NB4 (cell line): Measurements from ENCODE around the gene ABHD10.

Experiments
- POLR2A ChIP-seq: IDR thresholded peaks from 2 replicates; pipeline ENCODE4 v1.6.1; 2011; ENCODE audit warnings: mild to moderate bottlenecking; ENCODE audit not compliant: insufficient read length; ENCODE audit errors: extremely low read depth
- TF ChIP-seq, protein P1 (sequence below): IDR thresholded peaks from one replicate; pipeline ENCODE4 v1.5.1; 2012; ENCODE audit warnings: low read depth, low read length

DNA sequence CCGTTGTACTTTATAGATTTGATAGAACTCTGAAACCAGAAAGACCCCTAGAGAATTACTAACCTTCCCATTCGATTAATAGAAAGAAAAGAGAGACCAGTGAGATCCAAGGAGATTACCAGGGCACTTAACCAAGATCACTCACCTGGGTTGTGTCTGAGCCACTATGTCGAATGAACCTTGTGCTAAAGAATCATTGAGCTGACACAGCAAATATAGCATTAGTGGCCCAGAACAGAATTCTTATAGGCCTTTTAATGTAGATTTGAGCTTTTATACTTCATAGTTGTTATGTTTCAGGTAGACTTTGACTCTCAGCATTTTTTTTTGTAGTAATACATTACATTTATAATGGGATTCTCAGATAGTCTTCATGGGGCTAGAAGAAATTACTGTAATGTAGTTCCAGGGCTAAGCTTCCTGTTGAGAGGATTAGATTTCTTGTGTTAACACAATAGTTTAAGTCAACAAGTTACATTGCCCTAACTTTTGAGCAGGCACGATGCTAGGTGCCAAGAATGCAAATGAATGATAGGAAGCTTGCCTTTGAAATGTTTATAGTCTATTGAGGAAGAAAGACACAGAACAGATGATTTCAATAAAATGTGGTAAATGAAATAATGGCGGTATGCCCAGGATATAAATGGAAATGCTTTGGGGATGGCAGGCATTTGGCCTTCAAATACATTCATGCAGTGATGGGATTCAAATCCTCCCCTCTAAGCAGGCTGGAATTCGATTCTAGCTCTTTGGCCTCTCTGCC is 24.4 kb upstream of the ABHD10 start:
- no peak for TF ChIP-seq POLR2A
- TF ChIP-seq, protein P1, sequence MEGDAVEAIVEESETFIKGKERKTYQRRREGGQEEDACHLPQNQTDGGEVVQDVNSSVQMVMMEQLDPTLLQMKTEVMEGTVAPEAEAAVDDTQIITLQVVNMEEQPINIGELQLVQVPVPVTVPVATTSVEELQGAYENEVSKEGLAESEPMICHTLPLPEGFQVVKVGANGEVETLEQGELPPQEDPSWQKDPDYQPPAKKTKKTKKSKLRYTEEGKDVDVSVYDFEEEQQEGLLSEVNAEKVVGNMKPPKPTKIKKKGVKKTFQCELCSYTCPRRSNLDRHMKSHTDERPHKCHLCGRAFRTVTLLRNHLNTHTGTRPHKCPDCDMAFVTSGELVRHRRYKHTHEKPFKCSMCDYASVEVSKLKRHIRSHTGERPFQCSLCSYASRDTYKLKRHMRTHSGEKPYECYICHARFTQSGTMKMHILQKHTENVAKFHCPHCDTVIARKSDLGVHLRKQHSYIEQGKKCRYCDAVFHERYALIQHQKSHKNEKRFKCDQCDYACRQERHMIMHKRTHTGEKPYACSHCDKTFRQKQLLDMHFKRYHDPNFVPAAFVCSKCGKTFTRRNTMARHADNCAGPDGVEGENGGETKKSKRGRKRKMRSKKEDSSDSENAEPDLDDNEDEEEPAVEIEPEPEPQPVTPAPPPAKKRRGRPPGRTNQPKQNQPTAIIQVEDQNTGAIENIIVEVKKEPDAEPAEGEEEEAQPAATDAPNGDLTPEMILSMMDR, result no peak
